Caco-2 (cell line): ENCODE measurements around the gene TNNI2. TPM values are rescaled to one million over a fixed set of nuclear protein-coding genes. Genes with fewer than 3 reads are reported as not detected.

ENCODE experiments used
- BruUV-seq: library from RNA; stranded (reverse); fragments of 400-500 nt; replicated peaks from 2 replicates; lab custom pipeline; 2021; lab: Mats Ljungman, UMichigan
- CTCF ChIA-PET: fragments of 300-600 bp; sonication (Branson Sonifier 250); formaldehyde crosslinking; loops from one replicate; lab custom pipeline; 2022; ENCODE audit warnings: antibody characterized with exemption; lab: Charles Lee
- POLR2A ChIA-PET: fragments of 300-600 bp; sonication (Branson Sonifier 250); formaldehyde crosslinking; loops from one replicate; lab custom pipeline; 2022; ENCODE audit warnings: antibody characterized with exemption; lab: Charles Lee
- DNase-seq, 2 experiments: peaks; one replicate each; pipeline versions ENCODE4 v3.0.0 to v3.0.0-alpha.2; 2020 to 2022
- H3K27me3 ChIP-seq: replicated peaks from 2 replicates; pipeline ENCODE4 v1.6.0; 2011; ENCODE audit warnings: low read length; ENCODE audit not compliant: control insufficient read depth, insufficient read depth
- H3K36me3 ChIP-seq: 2 replicates; pipeline ENCODE4 v1.5.1; 2011; ENCODE audit warnings: low read length; ENCODE audit not compliant: control insufficient read depth, insufficient read depth
- H3K4me1 ChIP-seq: fragments of 250-450 bp; sonication (Bioruptor Pico); 2 replicates; pipeline ENCODE4 v1.5.1; 2020; ENCODE audit warnings: mild to moderate bottlenecking
- H3K4me3 ChIP-seq: 2 replicates; pipeline ENCODE4 v1.5.1; 2011; ENCODE audit warnings: low read depth, mild to moderate bottlenecking, control low read depth, low read length
- H3K9me3 ChIP-seq: fragments of 250-450 bp; sonication (Bioruptor Pico); 2 replicates; pipeline ENCODE4 v1.5.1; 2020; ENCODE audit warnings: mild to moderate bottlenecking, moderate library complexity
- H3K27ac Mint-ChIP-seq: one replicate; pipeline ENCODE4 v1.8.0; 2022; ENCODE audit warnings: mixed read lengths; ENCODE audit not compliant: unreplicated experiment
- H3K27me3 Mint-ChIP-seq: one replicate; pipeline ENCODE4 v1.8.0; 2022; ENCODE audit warnings: mixed read lengths; ENCODE audit not compliant: insufficient read depth, unreplicated experiment
- H3K36me3 Mint-ChIP-seq: one replicate; pipeline ENCODE4 v1.8.0; 2022; ENCODE audit warnings: mild to moderate bottlenecking, mixed read lengths; ENCODE audit not compliant: insufficient read depth, unreplicated experiment
- H3K4me1 Mint-ChIP-seq: one replicate; pipeline ENCODE4 v1.8.0; 2022; ENCODE audit warnings: low read depth, mixed read lengths; ENCODE audit not compliant: unreplicated experiment
- H3K4me3 Mint-ChIP-seq: one replicate; pipeline ENCODE4 v1.8.0; 2022; ENCODE audit warnings: mild to moderate bottlenecking, moderate library complexity, mixed read lengths; ENCODE audit not compliant: unreplicated experiment
- H3K9me3 Mint-ChIP-seq: one replicate; pipeline ENCODE4 v1.8.0; 2022; ENCODE audit warnings: mixed read lengths; ENCODE audit not compliant: unreplicated experiment
- intact Hi-C: fragments of 100-400 bp; cut with micrococcal nuclease; formaldehyde crosslinking; loops from one replicate; pipeline ENCODE4 v1.10.0; 2022; ENCODE audit not compliant: unreplicated experiment
- total RNA-seq: library from RNA; stranded (reverse); gene quantifications from 2 replicates; pipeline ENCODE4 v1.2.3, GENCODE V29; 2022
- TF ChIP-seq, protein P1 (sequence below), 2 experiments: fragments of 200-600 bp in 1 of 2; IDR thresholded peaks; 1 replicate in 1 of 2; 2 replicates in 1 of 2; pipeline versions ENCODE4 v1.5.1 to v1.8.0; 2011 to 2022; ENCODE audit warnings: antibody characterized with exemption in 1 of 2, control low read depth in 1 of 2, inconsistent platforms in 1 of 2, low read depth in 1 of 2, low read length in 1 of 2, mild to moderate bottlenecking in 1 of 2, moderate library complexity in 1 of 2; ENCODE audit not compliant: insufficient read depth in 1 of 2, severe bottlenecking in 1 of 2, unreplicated experiment in 1 of 2

TNNI2 gene
- total RNA-seq, 1 experiment from 2014 or later, result 8.6 TPM

DNA sequence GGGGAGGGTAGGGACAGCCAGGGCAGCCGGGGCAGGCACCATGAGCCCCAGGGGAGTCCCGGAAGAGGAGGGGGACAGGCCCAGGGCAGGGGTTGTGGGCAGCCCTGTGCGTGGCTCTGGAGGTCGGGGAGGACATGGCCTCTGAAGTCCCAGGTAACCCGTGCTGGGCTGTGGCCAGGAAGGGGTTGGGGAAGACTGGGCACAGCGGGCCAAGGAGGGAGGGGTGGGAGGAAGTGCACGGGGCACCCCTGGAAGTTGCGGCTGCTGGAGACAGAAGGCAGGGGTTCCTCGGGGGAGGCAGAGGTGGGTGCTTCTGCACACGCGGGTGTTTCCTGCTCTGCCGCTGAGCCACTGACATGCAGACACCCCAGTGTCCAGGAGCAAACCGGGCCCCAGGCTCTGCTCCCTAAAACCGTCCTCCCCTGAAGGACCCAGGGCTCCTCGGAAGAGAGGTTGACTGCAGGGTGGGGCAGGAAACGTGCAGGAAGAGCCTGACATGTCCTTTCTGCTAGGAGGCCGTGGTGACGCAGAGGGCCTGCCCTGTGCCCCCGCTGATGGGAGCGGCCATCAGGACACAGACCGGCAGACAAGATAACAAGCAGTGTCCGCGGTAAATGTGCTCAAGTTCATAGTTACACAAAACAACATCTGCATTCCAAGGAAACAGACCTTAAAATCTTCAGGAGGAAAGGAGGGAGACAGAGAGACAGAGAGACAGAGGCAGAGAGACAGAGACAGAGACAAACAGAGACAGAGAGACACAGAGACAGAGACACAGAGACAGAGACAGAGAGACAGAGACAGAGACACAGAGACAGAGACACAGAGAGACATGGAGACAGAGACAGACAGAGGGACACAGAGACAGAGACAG is 5.7 kb downstream of the TNNI2 start:
- ChIA-PET CTCF (no interaction called here), POLR2A (no interaction called here)
- TF ChIP-seq, protein P1, sequence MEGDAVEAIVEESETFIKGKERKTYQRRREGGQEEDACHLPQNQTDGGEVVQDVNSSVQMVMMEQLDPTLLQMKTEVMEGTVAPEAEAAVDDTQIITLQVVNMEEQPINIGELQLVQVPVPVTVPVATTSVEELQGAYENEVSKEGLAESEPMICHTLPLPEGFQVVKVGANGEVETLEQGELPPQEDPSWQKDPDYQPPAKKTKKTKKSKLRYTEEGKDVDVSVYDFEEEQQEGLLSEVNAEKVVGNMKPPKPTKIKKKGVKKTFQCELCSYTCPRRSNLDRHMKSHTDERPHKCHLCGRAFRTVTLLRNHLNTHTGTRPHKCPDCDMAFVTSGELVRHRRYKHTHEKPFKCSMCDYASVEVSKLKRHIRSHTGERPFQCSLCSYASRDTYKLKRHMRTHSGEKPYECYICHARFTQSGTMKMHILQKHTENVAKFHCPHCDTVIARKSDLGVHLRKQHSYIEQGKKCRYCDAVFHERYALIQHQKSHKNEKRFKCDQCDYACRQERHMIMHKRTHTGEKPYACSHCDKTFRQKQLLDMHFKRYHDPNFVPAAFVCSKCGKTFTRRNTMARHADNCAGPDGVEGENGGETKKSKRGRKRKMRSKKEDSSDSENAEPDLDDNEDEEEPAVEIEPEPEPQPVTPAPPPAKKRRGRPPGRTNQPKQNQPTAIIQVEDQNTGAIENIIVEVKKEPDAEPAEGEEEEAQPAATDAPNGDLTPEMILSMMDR (IDR thresholded peaks at IDR 0.05; ENCODE audit: insufficient read depth in 1 of 2, low read depth in 1 of 2, low read length in 1 of 2, severe bottlenecking in 1 of 2, unreplicated experiment in 1 of 2), result no peak
- Mint-ChIP-seq H3K36me3 (peaks cover 6% of the 10 kb centered on the region), H3K4me3 (no peak overlapping the region), H3K4me1 (peaks cover 11% of the 10 kb centered on the region), H3K27me3 (no peaks in the 10 kb centered on the region), H3K9me3 (no peaks in the 10 kb centered on the region), H3K27ac (peak overlapping the region; percentile 15)
- Histone ChIP-seq H3K27me3 (no peaks in the 10 kb centered on the region), H3K36me3 (no peaks in the 10 kb centered on the region), H3K9me3 (no peaks in the 10 kb centered on the region), H3K4me3 (no peak overlapping the region), H3K4me1 (peaks cover 8% of the 10 kb centered on the region)
- no peak for DNase-seq
- intact Hi-C loops, result no loop called here
- BruUV-seq, result no TSS peak

DNA sequence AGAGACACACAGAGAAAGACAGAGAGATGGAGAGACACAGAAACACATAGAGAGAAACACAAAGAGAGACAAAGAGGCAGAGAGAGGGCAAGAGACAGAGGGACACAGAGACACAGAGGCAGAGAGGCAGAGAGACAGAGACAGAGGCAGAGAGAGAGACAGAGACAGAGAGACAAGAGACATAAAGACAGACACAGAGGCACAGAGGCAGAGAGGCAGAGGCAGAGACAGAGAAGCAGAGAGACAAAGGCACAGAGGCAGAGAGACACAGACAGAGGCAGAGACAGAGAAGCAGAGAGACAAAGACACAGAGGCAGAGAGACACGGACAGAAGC is 6.3 kb downstream of the TNNI2 start:
- no peaks in the 10 kb centered on the region for H3K27me3 ChIP-seq
- Mint-ChIP-seq H3K27me3 (no peaks in the 10 kb centered on the region), H3K4me1 (peaks cover 11% of the 10 kb centered on the region), H3K27ac (peak overlapping the region; percentile 15), H3K4me3 (no peak overlapping the region), H3K9me3 (no peaks in the 10 kb centered on the region), H3K36me3 (peaks cover 6% of the 10 kb centered on the region)
- no peak overlapping the region for H3K4me3 ChIP-seq
- TF ChIP-seq, protein P1 (IDR thresholded peaks at IDR 0.05; ENCODE audit: insufficient read depth in 1 of 2, low read depth in 1 of 2, low read length in 1 of 2, severe bottlenecking in 1 of 2, unreplicated experiment in 1 of 2), result no peak
- intact Hi-C loops, result no loop called here
- DNase-seq, result no peak
- no peaks in the 10 kb centered on the region for H3K36me3 ChIP-seq
- no TSS peak for BruUV-seq
- peaks cover 8% of the 10 kb centered on the region for H3K4me1 ChIP-seq
- POLR2A ChIA-PET, result no interaction called here
- H3K9me3 ChIP-seq, result no peaks in the 10 kb centered on the region
- CTCF ChIA-PET, result no interaction called here

DNA sequence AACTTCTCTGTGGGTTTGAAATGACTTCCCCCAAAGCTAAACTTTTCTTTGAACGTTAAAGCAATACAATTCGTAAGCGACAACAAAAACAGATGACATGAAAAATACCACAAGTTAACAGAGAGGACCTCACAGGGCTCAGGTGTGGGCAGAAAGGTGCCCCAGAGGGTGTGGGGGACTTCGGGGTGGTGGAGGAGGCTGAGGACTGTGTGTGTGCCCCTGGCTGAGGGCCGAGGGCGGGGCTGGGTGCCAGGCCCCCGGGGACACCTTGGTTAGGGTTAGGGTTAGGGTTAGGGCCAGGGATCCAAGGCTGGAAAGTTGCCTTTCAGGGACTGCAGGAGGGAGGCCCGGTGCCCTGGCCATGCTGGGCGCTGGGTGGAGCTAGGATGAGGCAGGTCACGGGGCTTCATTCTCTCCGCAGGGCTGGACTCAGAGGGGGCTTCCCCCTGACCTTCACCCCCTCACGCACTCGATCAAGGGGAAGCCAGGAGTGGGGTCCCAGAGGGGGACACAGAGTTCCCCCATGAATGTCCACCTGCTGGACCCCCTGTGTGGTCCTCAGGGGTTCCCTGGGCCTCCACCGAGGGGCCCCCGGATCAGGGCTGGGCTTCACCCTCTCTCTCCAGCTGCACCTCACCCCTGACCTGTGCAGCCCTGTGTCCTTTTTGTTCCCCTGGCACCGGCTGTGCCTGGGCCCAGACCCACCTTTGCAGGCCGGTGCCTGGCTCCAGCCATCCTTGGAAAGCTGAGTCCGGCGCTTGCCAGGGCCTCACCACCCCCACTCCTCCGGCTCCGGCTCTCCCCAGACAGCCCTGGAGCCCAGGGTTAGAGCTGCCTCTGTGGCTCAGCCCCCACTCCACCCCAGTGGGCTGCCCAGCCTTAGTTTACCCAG is 7.0 kb downstream of the TNNI2 start:
- Mint-ChIP-seq H3K27ac (peak overlapping the region; percentile 15), H3K9me3 (no peaks in the 10 kb centered on the region), H3K4me3 (no peak overlapping the region), H3K36me3 (peaks cover 2% of the 10 kb centered on the region), H3K27me3 (no peaks in the 10 kb centered on the region), H3K4me1 (peaks cover 11% of the 10 kb centered on the region)
- intact Hi-C loops, result no loop called here
- no peak for DNase-seq
- ChIA-PET POLR2A (no interaction called here), CTCF (no interaction called here)
- H3K27me3 ChIP-seq, result no peaks in the 10 kb centered on the region
- peaks cover 8% of the 10 kb centered on the region for H3K4me1 ChIP-seq
- TF ChIP-seq, protein P1 (IDR thresholded peaks at IDR 0.05; ENCODE audit: insufficient read depth in 1 of 2, low read depth in 1 of 2, low read length in 1 of 2, severe bottlenecking in 1 of 2, unreplicated experiment in 1 of 2), result no peak
- H3K9me3 ChIP-seq, result no peaks in the 10 kb centered on the region
- no peaks in the 10 kb centered on the region for H3K36me3 ChIP-seq
- H3K4me3 ChIP-seq, result no peak overlapping the region
- no TSS peak for BruUV-seq
